ENCODE measurements around the gene KRIT1. TPM values are rescaled to one million over a fixed set of nuclear protein-coding genes. Genes with fewer than 3 reads are reported as not detected.

Gene KRIT1
- total RNA-seq, 1 experiment from 2014 or later = 34.9 TPM

DNA sequence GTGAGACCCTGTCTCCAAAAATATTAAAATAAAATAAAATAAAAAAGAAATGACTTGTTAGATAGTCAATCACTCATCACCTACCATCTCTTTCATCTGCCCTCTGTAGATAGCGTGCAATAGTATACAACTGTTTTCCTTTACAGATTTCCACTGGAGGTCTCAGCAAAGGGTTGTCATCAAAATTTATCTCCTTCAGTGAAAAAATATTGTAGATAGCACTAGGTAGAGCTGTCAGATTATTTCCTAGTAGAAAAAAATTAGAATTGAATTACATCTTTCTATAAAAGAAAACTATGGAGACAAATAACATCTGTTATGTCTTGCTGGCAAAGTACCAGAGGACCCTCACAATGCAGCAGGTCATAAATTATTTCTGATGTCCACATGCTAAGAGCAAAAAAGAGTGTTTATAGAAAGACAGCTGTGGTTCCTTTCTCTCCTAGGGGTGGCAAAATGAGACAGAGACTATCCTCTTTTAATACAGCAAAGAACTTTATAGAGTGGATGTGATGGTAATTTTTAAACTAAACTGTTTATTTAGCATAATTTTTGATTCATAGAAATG is 95.2 kb downstream of the KRIT1 start:
- H3K9me3 ChIP-seq (ENCODE audit: control insufficient read depth, low read depth, low read length) = no peaks in the 10 kb centered on the region
- H3K18ac ChIP-seq (ENCODE audit: insufficient read length, low read depth, low read length) = no peak overlapping the region
- no peak overlapping the region for H3K4ac ChIP-seq (ENCODE audit: low read depth, low read length)
- no peaks in the 10 kb centered on the region for H3K36me3 Mint-ChIP-seq (ENCODE audit: insufficient read depth in 1 of 3, low read depth in 3 of 3)
- no CpG with 5 or more reads among the region's 1 CpG for WGBS (ENCODE audit: extremely low coverage, insufficient read length, low lambda C conversion rate)
- H3K79me1 ChIP-seq (ENCODE audit: insufficient read depth, low read depth, low read length, poor library complexity, severe bottlenecking) = no peaks in the 10 kb centered on the region
- H3K27me3 Mint-ChIP-seq (ENCODE audit: low read depth) = no peaks in the 10 kb centered on the region
- no peak overlapping the region for H4K8ac ChIP-seq (replicated peaks; ENCODE audit: insufficient read length, low read depth, low read length)
- H2BK15ac ChIP-seq (ENCODE audit: low read depth, low read length) = no peak overlapping the region
- no peak overlapping the region for H2BK12ac ChIP-seq (ENCODE audit: insufficient read length, low read depth, low read length)
- no peak overlapping the region for H3K9ac ChIP-seq (ENCODE audit: extremely low read depth, insufficient read length, low read length)
- no peaks in the 10 kb centered on the region for H3K9me3 Mint-ChIP-seq
- H3K4me1 ChIP-seq (ENCODE audit: insufficient read depth, low read length) = no peaks in the 10 kb centered on the region
- H2BK120ac ChIP-seq (ENCODE audit: low read depth, low read length, poor library complexity, severe bottlenecking) = no peak overlapping the region
- H2AFZ ChIP-seq (ENCODE audit: low read length) = no peak overlapping the region
- no peaks in the 10 kb centered on the region for H3K23me2 ChIP-seq (ENCODE audit: insufficient read length, low read depth, low read length, poor library complexity, severe bottlenecking)
- H3K27ac Mint-ChIP-seq = no peak overlapping the region; a peak in 1 of 7 replicates
- no peaks in the 10 kb centered on the region for H4K20me1 ChIP-seq (ENCODE audit: control insufficient read depth, insufficient read depth, insufficient read length)
- DNase-seq = no peak
- H2AK5ac ChIP-seq (ENCODE audit: insufficient read length, low read length) = no peak overlapping the region
- no peak overlapping the region for H3K4me3 Mint-ChIP-seq
- no peak overlapping the region for H3K14ac ChIP-seq (ENCODE audit: insufficient read depth, low read length)
- H2BK20ac ChIP-seq (ENCODE audit: low read depth, low read length, poor library complexity, severe bottlenecking) = no peak overlapping the region
- no peak overlapping the region for H3K56ac ChIP-seq (ENCODE audit: insufficient read length, low read depth, low read length)
- no peaks in the 10 kb centered on the region for H3K27me3 ChIP-seq (ENCODE audit: insufficient read depth, low read length)
- no peak overlapping the region for H4K5ac ChIP-seq (ENCODE audit: insufficient read length, low read depth, low read length)
- H3K23ac ChIP-seq (ENCODE audit: insufficient read length, low read depth, low read length) = no peak overlapping the region
- no peak overlapping the region for H3K27ac ChIP-seq (ENCODE audit: insufficient read length, low read depth, low read length)
- H2BK5ac ChIP-seq (ENCODE audit: insufficient read length, low read length) = no peak overlapping the region
- no peak overlapping the region for H3K4me2 ChIP-seq (ENCODE audit: insufficient read depth, insufficient read length, low read length)
- TF ChIP-seq, protein P1, sequence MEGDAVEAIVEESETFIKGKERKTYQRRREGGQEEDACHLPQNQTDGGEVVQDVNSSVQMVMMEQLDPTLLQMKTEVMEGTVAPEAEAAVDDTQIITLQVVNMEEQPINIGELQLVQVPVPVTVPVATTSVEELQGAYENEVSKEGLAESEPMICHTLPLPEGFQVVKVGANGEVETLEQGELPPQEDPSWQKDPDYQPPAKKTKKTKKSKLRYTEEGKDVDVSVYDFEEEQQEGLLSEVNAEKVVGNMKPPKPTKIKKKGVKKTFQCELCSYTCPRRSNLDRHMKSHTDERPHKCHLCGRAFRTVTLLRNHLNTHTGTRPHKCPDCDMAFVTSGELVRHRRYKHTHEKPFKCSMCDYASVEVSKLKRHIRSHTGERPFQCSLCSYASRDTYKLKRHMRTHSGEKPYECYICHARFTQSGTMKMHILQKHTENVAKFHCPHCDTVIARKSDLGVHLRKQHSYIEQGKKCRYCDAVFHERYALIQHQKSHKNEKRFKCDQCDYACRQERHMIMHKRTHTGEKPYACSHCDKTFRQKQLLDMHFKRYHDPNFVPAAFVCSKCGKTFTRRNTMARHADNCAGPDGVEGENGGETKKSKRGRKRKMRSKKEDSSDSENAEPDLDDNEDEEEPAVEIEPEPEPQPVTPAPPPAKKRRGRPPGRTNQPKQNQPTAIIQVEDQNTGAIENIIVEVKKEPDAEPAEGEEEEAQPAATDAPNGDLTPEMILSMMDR (conservative IDR thresholded peaks at IDR 0.05) = no peak
- no peak overlapping the region for H3T11ph ChIP-seq (ENCODE audit: low read length)
- no peaks in the 10 kb centered on the region for H3K4me1 Mint-ChIP-seq
- no peak overlapping the region for H4K91ac ChIP-seq (ENCODE audit: insufficient read length, low read depth, low read length)
- no peaks in the 10 kb centered on the region for H3K79me2 ChIP-seq (ENCODE audit: insufficient read depth, low read length)

Data from H9 (cell line).